ENCODE results near the gene ST7. TPM values are rescaled to one million over a fixed set of nuclear protein-coding genes. Genes with fewer than 3 reads are reported as not detected.

ST7 gene
- polyA plus RNA-seq, 1 donor (not counting 4 experiments of a cell fraction or from before 2014, with no cell fraction given): 16.9 TPM

- H3K4me2 ChIP-seq (ENCODE audit: control insufficient read depth, extremely low read depth, insufficient read depth, low read depth, low read length): peak overlapping the region; percentile 67
- H3K36me3 ChIP-seq (ENCODE audit: control insufficient read depth in 2 of 2, extremely low read depth in 1 of 2, insufficient read depth in 2 of 2, low read length in 2 of 2): no peaks in the 10 kb centered on the region
- H3K27ac ChIP-seq (ENCODE audit: control insufficient read depth, insufficient read depth, low read length): peak overlapping the region; percentile 62
- peak overlapping the region; percentile 57 for H3K9ac ChIP-seq (ENCODE audit: control insufficient read depth, extremely low read depth, insufficient read depth, low read length)
- H3K4me1 ChIP-seq (ENCODE audit: control insufficient read depth, extremely low read depth, insufficient read depth, low read length): peaks cover 42% of the 10 kb centered on the region
- no peaks in the 10 kb centered on the region for H3K9me3 ChIP-seq (ENCODE audit: control insufficient read depth, low read depth, low read length)
- DNase-seq (ENCODE audit: low read depth, low spot score): no peak
- no peak for FAIRE-seq
- H3K27me3 ChIP-seq (ENCODE audit: control insufficient read depth, extremely low read depth, insufficient read depth, low read length): no peaks in the 10 kb centered on the region
- TF ChIP-seq CTCF (optimal IDR thresholded peaks at IDR 0.05 in 1 of 3, IDR thresholded peaks at IDR 0.05 in 1 of 3, conservative IDR thresholded peaks at IDR 0.05 in 1 of 3; ENCODE audit: extremely low read depth in 1 of 3, insufficient read depth in 2 of 3, low read length in 3 of 3) (no peak), EZH2 (IDR thresholded peaks at IDR 0.05; ENCODE audit: low read length) (no peak)
- H3K79me2 ChIP-seq (ENCODE audit: control insufficient read depth, insufficient read depth, low read length): no peaks in the 10 kb centered on the region
- no peaks in the 10 kb centered on the region for H4K20me1 ChIP-seq (ENCODE audit: control insufficient read depth, extremely low read depth, insufficient read depth, low read length)
- dilution Hi-C loops (cut with MboI; ENCODE audit: extremely low pct_ligation_motif_present, low sequenced_read_pairs): no loop called here
- H3K4me3 ChIP-seq (ENCODE audit: control insufficient read depth in 2 of 3, extremely low read depth in 1 of 3, insufficient read depth in 2 of 3, low read depth in 1 of 3, low read length in 3 of 3): no peak overlapping the region
- no peaks in the 10 kb centered on the region for H3K9me1 ChIP-seq (ENCODE audit: control insufficient read depth, extremely low read depth, insufficient read depth, low read length)
- H2AFZ ChIP-seq (ENCODE audit: control insufficient read depth, low read length): no peak overlapping the region
Observed at GRCh38 chr7:117019287-117019686, 66.0 kb downstream of the ST7 start.

- Histone ChIP-seq H3K9me1 (ENCODE audit: control insufficient read depth, extremely low read depth, insufficient read depth, low read length) (no peaks in the 10 kb centered on the region), H3K36me3 (ENCODE audit: control insufficient read depth in 2 of 2, extremely low read depth in 1 of 2, insufficient read depth in 2 of 2, low read length in 2 of 2) (no peaks in the 10 kb centered on the region), H3K4me3 (ENCODE audit: control insufficient read depth in 2 of 3, extremely low read depth in 1 of 3, insufficient read depth in 2 of 3, low read depth in 1 of 3, low read length in 3 of 3) (peak overlapping the region in 1 of 3 experiments; percentile 36), H3K27me3 (ENCODE audit: control insufficient read depth, extremely low read depth, insufficient read depth, low read length) (no peaks in the 10 kb centered on the region), H3K79me2 (ENCODE audit: control insufficient read depth, insufficient read depth, low read length) (no peaks in the 10 kb centered on the region), H3K27ac (ENCODE audit: control insufficient read depth, insufficient read depth, low read length) (peak overlapping the region; percentile 62), H3K4me1 (ENCODE audit: control insufficient read depth, extremely low read depth, insufficient read depth, low read length) (peaks cover 37% of the 10 kb centered on the region), H3K9ac (ENCODE audit: control insufficient read depth, extremely low read depth, insufficient read depth, low read length) (peak overlapping the region; percentile 57), H3K9me3 (ENCODE audit: control insufficient read depth, low read depth, low read length) (no peaks in the 10 kb centered on the region), H4K20me1 (ENCODE audit: control insufficient read depth, extremely low read depth, insufficient read depth, low read length) (no peaks in the 10 kb centered on the region), H3K4me2 (ENCODE audit: control insufficient read depth, extremely low read depth, insufficient read depth, low read depth, low read length) (peak overlapping the region; percentile 67), H2AFZ (ENCODE audit: control insufficient read depth, low read length) (peak overlapping the region; percentile 41)
- dilution Hi-C loops (cut with MboI; ENCODE audit: extremely low pct_ligation_motif_present, low sequenced_read_pairs): no loop called here
- TF ChIP-seq EZH2 (IDR thresholded peaks at IDR 0.05; ENCODE audit: low read length) (no peak), CTCF (optimal IDR thresholded peaks at IDR 0.05 in 1 of 3, IDR thresholded peaks at IDR 0.05 in 1 of 3, conservative IDR thresholded peaks at IDR 0.05 in 1 of 3; ENCODE audit: extremely low read depth in 1 of 3, insufficient read depth in 2 of 3, low read length in 3 of 3) (no peak)
- FAIRE-seq: peak; percentile 71
- DNase-seq (ENCODE audit: low read depth, low spot score): no peak
Observed at GRCh38 chr7:117019786-117020590, 66.7 kb downstream of the ST7 start.
